Endodermal cell (in vitro differentiated cells): ENCODE measurements around the gene GFOD1. TPM values are rescaled to one million over a fixed set of nuclear protein-coding genes. Genes with fewer than 3 reads are reported as not detected.
A peak's percentile ranks its signal among the peaks of the same experiment; 100 is the strongest.

Experiments
- DNase-seq: peaks from one replicate; pipeline ENCODE4 v3.0.0-alpha.2; 2017
- H3K27ac ChIP-seq: 2 replicates; pipeline ENCODE4 v1.5.1; 2013; ENCODE audit warnings: mild to moderate bottlenecking, low read depth, low read length, moderate library complexity
- H3K27me3 ChIP-seq: 2 replicates; pipeline ENCODE4 v1.6.1; 2013; ENCODE audit warnings: mild to moderate bottlenecking, low read length, moderate library complexity; ENCODE audit not compliant: insufficient read depth, control insufficient read depth, poor library complexity, severe bottlenecking
- H3K36me3 ChIP-seq: 2 replicates; pipeline ENCODE4 v1.7.0; 2013; ENCODE audit warnings: mild to moderate bottlenecking, low read length, moderate library complexity; ENCODE audit not compliant: control insufficient read depth, insufficient read depth
- H3K4me1 ChIP-seq: one replicate; pipeline ENCODE4 v1.7.0; 2013; ENCODE audit warnings: low read length; ENCODE audit not compliant: control insufficient read depth, insufficient read depth
- H3K4me3 ChIP-seq: 2 replicates; pipeline ENCODE4 v1.5.1; 2013; ENCODE audit warnings: mild to moderate bottlenecking, low read length, moderate library complexity
- H3K9ac ChIP-seq: 2 replicates; pipeline ENCODE4 v1.6.1; 2013; ENCODE audit warnings: mild to moderate bottlenecking, low read length, moderate library complexity; ENCODE audit not compliant: poor library complexity, severe bottlenecking; ENCODE audit errors: extremely low read depth
- H3K9me3 ChIP-seq: 2 replicates; pipeline ENCODE4 v1.6.1; 2013; ENCODE audit warnings: mild to moderate bottlenecking, low read length, moderate library complexity; ENCODE audit not compliant: control insufficient read depth
- H3K27ac Mint-ChIP-seq: 2 replicates; pipeline ENCODE4 v1.8.0; 2020; ENCODE audit warnings: mixed read lengths
- H3K27me3 Mint-ChIP-seq: 2 replicates; pipeline ENCODE4 v1.8.0; 2021; ENCODE audit warnings: mild to moderate bottlenecking, mixed read lengths; ENCODE audit not compliant: insufficient read depth
- H3K36me3 Mint-ChIP-seq: 2 replicates; pipeline ENCODE4 v1.8.0; 2020; ENCODE audit warnings: low read depth, mixed read lengths
- H3K4me1 Mint-ChIP-seq: 2 replicates; pipeline ENCODE4 v1.8.0; 2020; ENCODE audit warnings: mixed read lengths
- H3K4me3 Mint-ChIP-seq: 2 replicates; pipeline ENCODE4 v1.8.0; 2020; ENCODE audit warnings: mild to moderate bottlenecking, moderate library complexity, mixed read lengths
- H3K9me3 Mint-ChIP-seq: 2 replicates; pipeline ENCODE4 v1.8.0; 2020; ENCODE audit warnings: mild to moderate bottlenecking, mixed read lengths
- WGBS, 2 experiments: methylation state at CpG; one replicate each; pipeline versions ENCODE4 v1.1.5 to v1.1.7; 2013; ENCODE audit warnings: missing lambda C conversion rate in 2 of 2, mixed read lengths in 1 of 2; ENCODE audit not compliant: insufficient coverage in 1 of 2, insufficient read length in 1 of 2; 5-methylcytosine and 5-hydroxymethylcytosine counted together
- total RNA-seq, 2 donors: library from RNA; stranded (reverse); fragmentation: NEBNext Ultra II Directional in 1 of 2; extraction: Animal tissue kit (Norgen Biotek cat#: 25700) in 1 of 2; gene quantifications; 2 replicates in 1 of 2; 3 replicates in 1 of 2; pipeline ENCODE4 v1.2.1, GENCODE V29; 2021
- TF ChIP-seq, protein P1 (sequence below): fragments of 200-600 bp; sonication (generic); conservative IDR thresholded peaks from 2 replicates; pipeline ENCODE4 v1.5.0; 2021; ENCODE audit warnings: antibody characterized with exemption, mild to moderate bottlenecking

GFOD1 gene
- total RNA-seq, 2 donors from 2014 or later, result 0.71 to 1.9 TPM

DNA sequence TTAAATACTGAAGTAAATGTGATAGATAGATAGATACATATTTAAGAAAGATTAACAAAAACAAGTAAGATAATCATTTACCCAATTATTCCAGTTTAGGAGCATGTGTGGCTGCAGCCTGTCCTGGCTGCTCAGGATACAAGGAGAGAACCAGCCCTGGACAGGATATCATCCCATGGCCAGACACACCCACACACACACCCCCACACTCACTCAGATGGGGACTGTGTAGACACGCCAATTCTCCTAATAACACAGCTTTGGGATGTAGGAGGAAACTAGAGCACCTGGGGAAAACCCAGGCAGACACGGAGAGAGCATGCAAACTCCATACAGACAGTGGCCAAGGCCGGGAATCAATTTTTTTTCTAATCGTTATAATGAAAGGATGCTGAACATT, 45.6 kb downstream of the GFOD1 start:
- H3K4me3 Mint-ChIP-seq, result no peak overlapping the region
- DNase-seq, result peak; percentile 23
- TF ChIP-seq, protein P1, sequence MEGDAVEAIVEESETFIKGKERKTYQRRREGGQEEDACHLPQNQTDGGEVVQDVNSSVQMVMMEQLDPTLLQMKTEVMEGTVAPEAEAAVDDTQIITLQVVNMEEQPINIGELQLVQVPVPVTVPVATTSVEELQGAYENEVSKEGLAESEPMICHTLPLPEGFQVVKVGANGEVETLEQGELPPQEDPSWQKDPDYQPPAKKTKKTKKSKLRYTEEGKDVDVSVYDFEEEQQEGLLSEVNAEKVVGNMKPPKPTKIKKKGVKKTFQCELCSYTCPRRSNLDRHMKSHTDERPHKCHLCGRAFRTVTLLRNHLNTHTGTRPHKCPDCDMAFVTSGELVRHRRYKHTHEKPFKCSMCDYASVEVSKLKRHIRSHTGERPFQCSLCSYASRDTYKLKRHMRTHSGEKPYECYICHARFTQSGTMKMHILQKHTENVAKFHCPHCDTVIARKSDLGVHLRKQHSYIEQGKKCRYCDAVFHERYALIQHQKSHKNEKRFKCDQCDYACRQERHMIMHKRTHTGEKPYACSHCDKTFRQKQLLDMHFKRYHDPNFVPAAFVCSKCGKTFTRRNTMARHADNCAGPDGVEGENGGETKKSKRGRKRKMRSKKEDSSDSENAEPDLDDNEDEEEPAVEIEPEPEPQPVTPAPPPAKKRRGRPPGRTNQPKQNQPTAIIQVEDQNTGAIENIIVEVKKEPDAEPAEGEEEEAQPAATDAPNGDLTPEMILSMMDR, result no peak
- no peak overlapping the region for H3K27ac Mint-ChIP-seq
- 94 to 95% methylated on average over 2 to 4 of the region's 4 CpGs for WGBS, 2 experiments
- no peak overlapping the region for H3K4me3 ChIP-seq
- H3K36me3 ChIP-seq, result no peaks in the 10 kb centered on the region
- H3K36me3 Mint-ChIP-seq, result no peaks in the 10 kb centered on the region
- no peak overlapping the region for H3K9ac ChIP-seq
- no peaks in the 10 kb centered on the region for H3K27me3 ChIP-seq
- H3K27ac ChIP-seq, result no peak overlapping the region
- H3K9me3 Mint-ChIP-seq, result no peaks in the 10 kb centered on the region
- H3K9me3 ChIP-seq, result no peaks in the 10 kb centered on the region
- H3K27me3 Mint-ChIP-seq, result peaks cover 2% of the 10 kb centered on the region
- peaks cover 1% of the 10 kb centered on the region for H3K4me1 Mint-ChIP-seq
- no peaks in the 10 kb centered on the region for H3K4me1 ChIP-seq

DNA sequence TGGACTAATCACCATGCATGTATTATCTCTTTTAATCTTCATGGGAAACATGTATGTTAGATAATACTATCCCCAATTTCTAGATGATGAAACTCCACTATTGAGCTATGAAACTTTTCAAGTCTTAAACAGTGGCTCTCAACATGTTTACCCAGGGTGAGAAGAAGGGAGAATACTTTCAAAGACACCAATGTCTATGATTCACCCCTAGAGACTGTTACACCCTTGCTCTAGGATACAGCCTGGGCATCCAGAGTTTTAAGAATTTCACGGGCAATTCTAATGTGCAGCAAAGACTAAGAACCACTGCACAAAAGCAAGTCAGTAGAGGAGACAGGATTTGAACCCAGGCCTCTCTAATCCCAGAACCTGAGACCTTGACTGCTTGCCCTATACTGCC, 47.8 kb downstream of the GFOD1 start:
- Histone ChIP-seq H3K27me3 (no peaks in the 10 kb centered on the region), H3K4me1 (no peaks in the 10 kb centered on the region), H3K4me3 (no peak overlapping the region), H3K9ac (no peak overlapping the region), H3K9me3 (no peaks in the 10 kb centered on the region), H3K27ac (no peak overlapping the region), H3K36me3 (no peaks in the 10 kb centered on the region)
- peak; percentile 19 for DNase-seq
- H3K9me3 Mint-ChIP-seq, result no peaks in the 10 kb centered on the region
- no peak overlapping the region for H3K4me3 Mint-ChIP-seq
- WGBS, 2 experiments, result 86 to 89% methylated on average over 1 of the region's 1 CpG
- H3K4me1 Mint-ChIP-seq, result no peaks in the 10 kb centered on the region
- H3K27ac Mint-ChIP-seq, result no peak overlapping the region
- peaks cover 2% of the 10 kb centered on the region for H3K27me3 Mint-ChIP-seq
- no peaks in the 10 kb centered on the region for H3K36me3 Mint-ChIP-seq
- TF ChIP-seq, protein P1, result no peak

DNA sequence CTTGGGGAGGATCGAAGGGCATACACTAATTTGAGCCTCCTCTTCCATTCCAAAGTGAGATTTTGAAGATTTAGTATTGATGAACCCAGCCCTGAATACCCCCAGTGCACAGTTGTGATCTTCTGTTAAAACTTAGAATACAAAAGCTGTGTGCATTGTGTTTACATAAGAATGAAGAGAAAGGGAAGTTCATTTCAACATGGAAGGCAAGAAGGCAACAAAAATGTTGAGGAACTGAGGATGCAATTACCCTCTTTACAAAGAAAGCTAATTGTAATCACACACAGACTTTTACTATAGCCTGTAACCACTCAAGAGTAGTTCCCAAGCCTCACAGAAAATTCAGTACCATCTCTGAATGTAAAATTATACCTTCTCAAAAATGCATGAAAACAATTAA, 49.3 kb downstream of the GFOD1 start:
- H3K27ac ChIP-seq, result no peak overlapping the region
- TF ChIP-seq, protein P1, result no peak
- no peak for DNase-seq
- Mint-ChIP-seq H3K9me3 (no peaks in the 10 kb centered on the region), H3K27me3 (peaks cover 2% of the 10 kb centered on the region), H3K27ac (no peak overlapping the region), H3K4me3 (no peak overlapping the region), H3K36me3 (no peaks in the 10 kb centered on the region), H3K4me1 (no peaks in the 10 kb centered on the region)
- WGBS, 2 experiments, result 88 to 100% methylated on average over 1 of the region's 1 CpG
- H3K9me3 ChIP-seq, result no peaks in the 10 kb centered on the region
- H3K4me3 ChIP-seq, result no peak overlapping the region
- no peaks in the 10 kb centered on the region for H3K27me3 ChIP-seq
- no peaks in the 10 kb centered on the region for H3K4me1 ChIP-seq
- no peak overlapping the region for H3K9ac ChIP-seq
- H3K36me3 ChIP-seq, result no peaks in the 10 kb centered on the region
